ENCODE results near the gene TMEM181.
"Not testable (repeated sequence)": the region's sequence is repeated elsewhere in the genome, so short reads cannot be mapped to it uniquely, and the experiment has no call there.

The TMEM181 gene

GRCh38 chr6:158603261-158604047, 43.6 kb downstream of the TMEM181 start:
- no peak for DNase-seq

- DNase-seq = no peak
Observed at GRCh38 chr6:158604048-158604406, 44.1 kb downstream of the TMEM181 start.

GRCh38 chr6:158605266-158605878, 45.5 kb downstream of the TMEM181 start:
- DNase-seq = peak; percentile 75

- not testable (repeated sequence) for DNase-seq
Observed at GRCh38 chr6:158606011-158606410, 46.1 kb downstream of the TMEM181 start.

GRCh38 chr6:158606935-158607334, 47.0 kb downstream of the TMEM181 start:
- DNase-seq = no peak

GRCh38 chr6:158607411-158608170, 47.7 kb downstream of the TMEM181 start:
- DNase-seq = no peak

- no peak for DNase-seq
Observed at GRCh38 chr6:158608221-158608620, 48.3 kb downstream of the TMEM181 start.

GRCh38 chr6:158609455-158610155, 49.7 kb downstream of the TMEM181 start:
- no peak for DNase-seq

GRCh38 chr6:158610319-158610968, 50.6 kb downstream of the TMEM181 start:
- DNase-seq = no peak

GRCh38 chr6:158611039-158611438, 51.1 kb downstream of the TMEM181 start:
- no peak for DNase-seq

GRCh38 chr6:158611541-158612370, 51.9 kb downstream of the TMEM181 start:
- DNase-seq = no peak

GRCh38 chr6:158614606-158615005, 54.7 kb downstream of the TMEM181 start:
- DNase-seq = not testable (repeated sequence)

GRCh38 chr6:158618289-158618688, 58.4 kb downstream of the TMEM181 start:
- not testable (repeated sequence) for DNase-seq

GRCh38 chr6:158619922-158620801, 60.3 kb downstream of the TMEM181 start:
- DNase-seq = no peak

GRCh38 chr6:158620963-158621693, 61.2 kb downstream of the TMEM181 start:
- no peak for DNase-seq

GRCh38 chr6:158621694-158622544, 62.0 kb downstream of the TMEM181 start:
- DNase-seq = no peak

- DNase-seq = no peak
Observed at GRCh38 chr6:158622545-158623190, 62.8 kb downstream of the TMEM181 start.

Measured in retina (tissue), 1 donor.